Midbrain (tissue), 1 donor: ENCODE data around the gene CCDC9.
"Not testable (repeated sequence)": the region's sequence is repeated elsewhere in the genome, so short reads cannot be mapped to it uniquely, and the experiment has no call there.

Experiments used
- DNase-seq: peaks from one replicate; lab custom pipeline; 2025; lab: John Stamatoyannopoulos, UW

The CCDC9 gene

DNA sequence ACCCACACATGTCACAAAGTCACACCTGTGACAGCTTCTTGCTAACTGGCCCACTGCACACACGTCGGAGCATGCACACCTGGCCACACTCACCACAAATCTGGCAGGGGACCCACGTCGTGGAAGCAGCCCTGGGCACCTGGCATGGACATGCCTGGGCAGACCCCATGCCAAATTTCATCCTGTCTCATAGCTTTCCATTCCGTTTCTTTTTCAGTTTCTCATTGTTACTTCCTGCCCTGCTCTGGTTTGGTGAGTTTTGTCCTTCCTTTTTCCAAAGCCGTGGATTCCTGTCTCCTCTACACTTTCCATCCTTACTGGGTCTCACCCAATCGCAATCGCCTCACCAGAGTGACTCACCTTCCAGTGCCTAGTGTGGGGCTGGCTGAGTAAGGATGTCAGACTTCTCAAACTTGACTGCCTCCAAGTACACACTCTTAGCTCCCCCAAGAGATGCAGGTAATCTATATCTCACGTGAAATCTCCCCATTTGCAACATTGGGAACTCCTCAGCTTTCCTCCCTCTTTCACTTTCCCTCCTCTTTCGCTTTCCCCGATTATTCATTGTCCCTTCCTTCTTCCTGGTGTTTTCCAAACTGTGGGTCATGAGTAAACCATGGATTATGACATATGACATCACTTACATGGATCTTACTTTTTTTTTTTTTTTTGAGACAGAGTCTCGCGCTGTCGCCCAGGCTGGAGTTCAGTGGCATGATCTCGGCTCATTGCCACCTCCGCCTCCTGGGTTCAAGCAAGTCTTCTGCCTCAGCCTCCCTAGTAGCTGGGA, 23.7 kb upstream of the CCDC9 start:
- no peak for DNase-seq

DNA sequence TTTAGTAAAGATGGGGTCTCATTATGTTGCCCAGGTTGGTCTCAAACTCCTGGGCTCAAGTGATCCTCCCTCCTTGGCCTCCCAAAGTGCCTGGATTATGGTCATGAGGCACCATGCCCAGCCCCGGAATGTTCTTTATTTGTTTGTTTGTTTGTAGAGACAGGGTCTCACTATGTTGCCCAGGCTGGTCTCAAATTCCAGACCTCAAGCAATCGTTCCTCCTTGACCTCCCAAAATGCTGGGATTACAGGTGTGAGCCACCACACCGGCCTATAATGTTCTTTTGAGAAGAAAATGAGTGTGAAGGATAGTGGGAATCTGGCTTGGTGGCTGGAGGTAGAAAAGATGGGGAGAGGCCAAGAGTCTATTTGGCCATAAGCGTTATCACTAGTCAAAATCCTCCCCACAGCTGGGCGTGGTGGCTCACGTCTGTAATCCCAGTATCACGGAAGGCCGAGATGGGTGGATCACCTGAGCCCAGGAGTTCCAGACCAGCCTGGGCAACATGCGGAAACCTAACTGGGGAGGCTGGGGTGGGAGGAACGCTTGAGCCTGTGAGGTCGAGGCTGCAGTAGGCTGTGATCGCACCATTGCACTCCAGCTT, 20.2 kb upstream of the CCDC9 start:
- no peak for DNase-seq

DNA sequence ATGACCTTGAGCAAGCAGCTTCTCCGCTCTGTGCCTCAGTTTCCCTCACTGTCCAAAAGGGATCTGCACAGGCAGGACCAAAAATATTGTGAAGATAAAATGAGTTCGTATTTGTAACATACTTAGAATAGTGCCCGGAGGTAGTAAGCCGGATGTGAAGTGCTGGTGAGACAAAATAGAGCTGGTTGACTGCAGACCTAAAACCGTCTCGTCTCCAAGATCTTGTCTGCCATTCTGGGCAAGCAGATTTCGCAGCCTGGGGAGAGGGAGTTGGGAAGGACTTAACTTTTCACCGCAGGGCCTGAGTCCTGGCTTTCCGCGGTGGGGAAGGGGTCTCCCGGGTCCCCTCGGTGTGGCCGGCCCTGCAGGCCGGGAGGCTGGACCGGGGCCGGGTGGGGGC, 17.2 kb upstream of the CCDC9 start:
- DNase-seq: no peak

DNA sequence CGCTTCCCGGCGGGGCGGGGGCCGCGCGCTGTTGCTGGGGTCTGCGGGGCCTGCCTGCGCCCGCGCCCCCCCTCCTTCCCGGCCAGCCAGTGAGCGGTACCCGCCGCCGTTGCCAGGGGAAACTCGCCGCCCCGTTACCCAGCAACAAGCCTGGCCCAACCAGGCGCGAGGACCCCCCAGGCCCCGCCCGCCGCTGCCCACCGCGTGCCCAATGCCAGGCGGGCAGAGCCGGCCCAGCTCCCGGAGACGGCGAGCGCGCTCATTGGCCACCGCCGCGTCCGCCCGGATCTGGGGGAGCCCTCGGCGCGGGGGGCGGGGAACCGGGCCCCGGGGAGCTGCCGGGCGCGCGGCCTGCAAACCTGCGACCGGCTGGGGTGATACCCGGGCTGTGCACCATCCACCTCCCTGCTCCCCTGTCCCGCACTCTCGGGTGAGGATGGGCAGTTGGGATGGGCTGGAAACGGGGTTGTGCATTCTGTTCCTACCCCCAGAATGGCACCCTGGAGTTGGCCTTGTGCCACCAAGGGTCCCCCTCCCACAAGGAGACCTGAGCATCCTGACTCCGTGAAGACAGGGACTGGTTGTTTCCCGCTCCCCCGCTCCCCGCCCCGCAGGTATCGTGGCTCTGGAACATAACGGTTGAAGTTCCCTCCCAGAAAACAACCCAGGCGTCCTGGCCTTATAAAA, 16.6 kb upstream of the CCDC9 start:
- peak; percentile 83 for DNase-seq

DNA sequence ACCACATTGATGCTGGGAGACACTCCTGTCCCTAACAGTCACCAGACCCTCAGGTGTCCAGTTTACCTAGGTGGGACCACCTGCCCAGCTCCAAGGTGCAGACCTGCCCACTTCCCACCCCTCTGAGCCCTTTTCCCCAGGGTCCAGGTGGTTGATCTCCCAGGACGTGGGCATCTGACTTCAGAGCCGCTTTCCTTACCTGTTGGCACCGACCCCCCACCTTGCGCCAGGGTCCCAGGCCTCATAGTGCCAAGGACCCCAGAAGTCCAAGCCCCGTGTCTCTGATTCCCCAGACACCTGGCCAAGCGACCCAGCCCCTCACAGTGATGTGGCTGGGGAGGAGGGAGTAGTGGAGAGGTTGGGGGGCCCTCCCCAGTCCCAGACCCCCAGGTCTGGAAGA, 15.8 kb upstream of the CCDC9 start:
- DNase-seq: no peak

DNA sequence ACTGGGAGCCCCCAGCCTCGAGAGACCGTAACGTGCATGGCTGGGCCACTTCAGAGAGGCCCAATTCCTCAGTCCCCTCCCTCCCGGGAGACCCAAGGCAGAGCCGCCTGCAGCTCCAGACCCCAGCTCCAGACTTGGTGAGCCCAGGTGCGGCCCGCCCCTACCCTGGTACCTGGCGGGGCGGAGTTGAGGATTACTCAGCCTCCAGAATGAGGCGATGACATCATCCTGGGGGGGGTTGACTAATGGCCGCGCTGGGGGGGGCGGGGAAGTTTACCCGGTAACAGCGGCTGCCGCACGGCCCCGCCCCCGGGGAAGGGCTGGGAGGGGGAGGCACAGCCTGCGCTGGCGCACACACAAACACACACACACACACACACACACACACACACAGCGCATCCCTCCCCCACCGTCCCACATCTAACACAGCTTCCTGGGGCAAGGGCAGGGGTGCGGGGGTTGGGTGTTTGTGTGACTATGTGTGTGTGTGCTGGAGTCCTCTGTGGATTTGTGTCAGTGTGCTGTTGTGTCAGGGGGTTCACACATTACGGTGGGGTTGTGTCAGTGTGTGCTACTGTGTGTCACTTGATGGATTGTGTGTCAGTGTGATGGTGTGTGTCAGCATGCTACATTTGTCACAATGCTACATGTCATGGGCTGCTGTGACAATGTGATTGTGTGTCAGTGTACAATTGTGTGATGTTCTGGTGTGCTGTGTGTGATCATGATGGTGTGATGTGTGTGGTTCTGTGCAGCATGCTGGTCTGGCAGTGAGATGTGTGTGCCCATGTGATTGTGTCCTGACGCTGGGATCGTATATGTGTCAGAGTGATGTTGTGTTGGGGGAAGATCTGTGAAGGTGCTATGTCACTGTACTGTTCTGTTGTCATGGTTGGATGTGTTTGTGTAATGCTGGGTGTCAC, 15.1 kb upstream of the CCDC9 start:
- DNase-seq: peak; percentile 55

DNA sequence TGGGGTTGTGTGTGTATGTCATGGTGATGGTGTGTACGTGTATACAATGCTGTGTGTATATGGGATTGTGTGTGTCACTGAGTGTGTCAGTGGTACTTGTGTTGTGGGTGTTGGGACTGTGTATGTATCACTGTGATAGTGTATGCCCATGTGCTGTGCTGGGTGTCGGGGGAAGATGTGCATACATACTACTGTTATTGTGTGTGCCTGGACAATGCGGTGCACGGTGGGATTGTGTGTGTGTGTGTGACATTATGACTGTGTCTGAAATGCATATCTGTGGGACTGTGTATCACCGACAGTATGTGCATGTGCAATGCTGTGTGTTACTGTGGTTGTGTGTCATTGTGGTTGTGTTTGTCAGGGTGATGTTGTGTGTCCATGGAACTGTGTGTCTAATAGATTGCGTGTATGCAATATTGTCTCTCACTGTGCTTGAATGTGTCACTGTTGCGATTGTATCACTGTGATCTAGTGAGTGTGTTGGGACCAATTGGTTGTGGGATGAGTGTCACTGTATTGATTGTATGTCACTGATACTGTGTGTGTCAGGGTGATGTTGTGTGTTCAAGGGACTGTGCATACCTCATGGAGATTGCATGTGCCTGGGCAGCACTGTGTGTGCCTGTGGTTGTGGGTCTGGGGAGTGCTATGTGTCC, 14.3 kb upstream of the CCDC9 start:
- DNase-seq: no peak

DNA sequence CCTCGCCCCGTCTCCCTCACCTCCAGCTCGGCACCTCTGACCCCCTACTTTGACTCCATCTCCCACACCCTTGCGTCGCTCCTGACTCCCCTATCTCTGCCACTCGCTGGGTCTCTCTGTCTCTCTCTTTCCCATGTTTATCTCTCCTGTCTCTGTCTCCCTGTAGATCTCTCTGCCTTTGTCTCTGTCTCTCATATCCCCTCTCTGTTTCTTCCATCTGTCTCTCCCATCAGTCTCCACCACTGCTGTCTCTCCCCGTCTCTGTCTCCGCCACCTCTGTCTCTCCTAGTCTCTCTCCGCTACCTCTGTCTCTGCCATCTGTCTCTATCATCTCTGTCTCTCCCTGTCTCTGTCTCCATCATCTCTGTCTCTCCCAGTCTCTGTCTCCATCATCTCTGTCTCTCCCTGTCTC, 13.0 kb upstream of the CCDC9 start:
- no peak for DNase-seq

DNA sequence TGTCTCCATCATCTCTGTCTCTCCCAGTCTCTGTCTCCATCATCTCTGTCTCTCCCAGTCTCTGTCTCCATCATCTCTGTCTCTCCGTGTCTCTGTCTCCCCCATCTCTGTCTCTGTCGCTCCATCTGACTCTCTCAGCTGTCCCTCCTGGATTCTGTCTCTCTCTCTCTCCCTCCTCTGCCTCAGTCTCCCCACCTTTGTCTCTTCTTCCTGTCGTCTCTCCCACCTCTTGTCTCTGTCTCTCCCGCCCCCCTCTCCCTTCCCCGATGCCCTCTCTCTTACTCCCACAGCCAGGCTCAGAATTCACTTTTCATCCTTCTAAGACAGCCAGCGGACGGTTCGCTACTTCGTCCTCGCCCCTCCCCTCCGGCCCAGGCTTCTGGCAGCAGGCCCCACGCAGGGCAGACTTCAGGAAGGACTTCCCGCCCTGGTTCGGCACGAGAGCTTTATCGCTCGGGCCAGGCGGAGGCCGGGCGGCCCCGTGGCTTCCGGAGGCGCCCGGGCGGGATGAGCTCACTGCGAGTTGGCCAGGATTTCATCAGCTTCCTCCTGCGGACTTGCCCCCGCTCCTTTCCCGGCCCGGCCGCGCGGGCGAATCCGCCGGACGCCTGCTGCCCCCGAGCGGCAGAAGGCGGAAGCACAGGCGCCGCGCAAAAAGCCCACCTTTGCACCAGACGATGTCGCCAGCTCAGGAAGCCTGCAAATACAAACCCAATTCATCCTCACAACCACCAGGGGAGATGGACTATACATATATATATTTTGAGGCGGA, 12.4 kb upstream of the CCDC9 start:
- peak; percentile 79 for DNase-seq

DNA sequence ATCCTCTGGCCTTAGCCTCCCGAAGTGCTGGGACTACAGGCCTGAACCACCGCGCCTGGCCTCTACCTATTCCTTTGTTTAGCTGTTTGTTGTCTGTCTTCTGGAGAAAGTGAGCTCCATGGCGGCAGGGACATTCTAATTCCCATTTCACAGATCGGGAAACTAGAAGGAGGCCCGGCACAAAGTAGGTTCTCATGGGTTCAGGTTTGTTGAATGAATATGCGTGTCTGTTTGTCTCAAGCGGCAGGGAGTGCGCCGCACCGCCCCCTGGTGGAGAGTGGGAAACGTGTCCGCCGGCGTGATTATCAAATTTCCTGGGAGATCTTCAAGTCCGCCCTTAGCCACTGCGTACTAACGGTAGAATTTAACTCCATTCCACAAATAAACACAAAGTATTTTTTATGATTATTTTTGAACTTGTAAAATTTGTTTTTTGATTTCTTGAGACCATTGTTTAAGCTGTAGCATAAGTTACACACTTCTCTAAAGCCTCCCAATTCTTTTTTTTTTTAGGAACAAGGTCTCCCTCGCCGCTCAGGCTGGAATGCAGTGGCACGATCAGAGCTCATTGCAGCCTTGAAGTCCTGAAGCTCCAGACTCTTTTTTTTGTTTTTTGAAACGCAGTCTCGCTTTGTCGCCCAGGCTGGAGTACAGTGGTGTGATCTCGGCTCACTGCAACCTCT, 8.9 kb upstream of the CCDC9 start:
- peak; percentile 58 for DNase-seq

DNA sequence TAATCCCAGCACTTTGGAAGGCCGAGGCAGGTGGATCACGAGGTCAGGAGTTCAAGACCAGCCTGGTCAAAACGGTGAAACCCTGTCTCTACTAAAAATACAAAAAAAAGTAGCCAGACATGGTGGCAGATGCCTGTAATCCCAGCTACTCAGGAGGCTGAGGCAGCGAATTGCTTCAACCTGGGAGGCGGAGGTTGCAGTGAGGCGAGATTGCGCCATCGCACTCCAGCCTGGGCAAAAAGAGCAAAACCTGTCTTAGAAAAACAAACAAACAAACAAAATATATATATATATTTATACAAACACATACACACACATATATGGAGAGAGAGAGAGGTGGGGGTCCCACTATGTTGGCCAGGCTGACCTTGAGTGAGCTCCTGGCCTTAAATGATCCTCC, 3.3 kb upstream of the CCDC9 start:
- DNase-seq: not testable (repeated sequence)

DNA sequence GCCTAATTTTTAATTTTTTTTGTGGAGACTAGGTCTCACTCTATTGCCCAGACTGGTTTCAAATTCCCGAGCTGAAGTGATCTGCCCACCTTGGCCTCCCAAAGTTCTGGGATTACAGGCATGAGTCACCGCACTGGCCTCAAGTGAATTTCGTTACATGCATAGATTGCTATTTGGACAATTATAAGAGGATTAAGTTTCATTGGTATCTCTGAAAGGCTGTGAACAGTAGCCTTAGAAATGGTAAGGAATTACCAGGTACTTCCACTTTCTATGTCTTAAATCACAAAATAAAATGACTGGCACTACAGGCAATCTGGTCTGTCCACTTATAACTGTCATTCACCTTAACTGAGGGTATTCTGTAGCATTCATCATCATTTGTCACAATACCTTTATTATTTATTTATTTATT, 2.9 kb upstream of the CCDC9 start:
- DNase-seq: no peak

DNA sequence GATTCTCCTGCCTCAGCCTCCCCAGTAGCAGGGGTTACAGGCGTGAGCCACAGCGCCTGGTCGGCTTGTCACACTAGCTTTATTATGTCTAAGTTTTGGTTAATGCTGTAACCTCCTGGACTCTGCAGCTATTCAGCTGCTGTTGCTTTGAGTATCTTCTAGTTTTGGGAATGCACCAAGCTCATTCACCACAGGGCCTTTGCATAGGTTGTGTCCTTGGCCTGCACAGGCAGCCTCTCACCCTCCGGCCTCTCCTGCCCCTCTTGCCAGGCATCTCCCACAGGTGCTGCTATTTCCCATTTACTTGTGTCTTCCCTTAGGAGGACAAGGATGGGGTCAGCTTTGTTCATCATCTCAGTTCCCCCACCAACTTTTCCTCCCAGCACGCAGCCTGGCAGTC, 2.4 kb upstream of the CCDC9 start:
- no peak for DNase-seq

DNA sequence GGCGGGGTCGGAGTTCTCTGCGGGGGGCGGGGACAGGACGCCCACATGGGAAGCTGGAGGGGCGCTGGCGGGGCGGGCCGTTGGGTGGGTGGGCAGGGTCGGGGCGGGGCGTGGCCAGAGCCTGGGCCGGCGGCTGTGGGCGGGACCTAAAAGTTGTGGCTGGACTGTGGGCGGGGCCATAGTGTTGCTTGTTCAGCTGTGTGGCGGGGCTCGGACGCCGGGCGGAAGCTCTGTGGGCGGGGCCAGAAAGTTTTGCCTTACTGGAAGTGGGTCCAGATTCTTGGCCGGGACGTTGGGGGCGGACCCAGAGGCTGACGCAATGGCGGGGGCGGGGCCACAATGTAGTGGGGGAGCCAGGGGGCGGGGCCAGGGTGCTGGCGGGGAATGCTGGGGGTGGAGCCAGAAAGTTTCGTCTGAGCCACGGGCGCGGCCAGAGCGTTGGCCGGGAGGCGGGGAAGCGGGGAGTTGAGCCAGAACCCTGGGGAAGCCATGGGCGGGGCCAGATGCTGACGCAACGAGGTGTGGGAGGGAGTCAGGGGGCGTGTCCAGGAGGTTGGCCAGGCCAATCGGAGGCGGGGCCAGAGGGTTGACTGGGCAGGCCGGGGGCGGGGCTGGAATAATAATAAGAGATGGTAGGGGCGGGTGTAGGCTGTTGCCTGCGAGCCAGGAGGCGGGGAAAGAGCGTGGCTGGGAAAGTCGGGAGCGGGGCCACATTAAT, 527 bp downstream of the CCDC9 start:
- peak; percentile 100 for DNase-seq

DNA sequence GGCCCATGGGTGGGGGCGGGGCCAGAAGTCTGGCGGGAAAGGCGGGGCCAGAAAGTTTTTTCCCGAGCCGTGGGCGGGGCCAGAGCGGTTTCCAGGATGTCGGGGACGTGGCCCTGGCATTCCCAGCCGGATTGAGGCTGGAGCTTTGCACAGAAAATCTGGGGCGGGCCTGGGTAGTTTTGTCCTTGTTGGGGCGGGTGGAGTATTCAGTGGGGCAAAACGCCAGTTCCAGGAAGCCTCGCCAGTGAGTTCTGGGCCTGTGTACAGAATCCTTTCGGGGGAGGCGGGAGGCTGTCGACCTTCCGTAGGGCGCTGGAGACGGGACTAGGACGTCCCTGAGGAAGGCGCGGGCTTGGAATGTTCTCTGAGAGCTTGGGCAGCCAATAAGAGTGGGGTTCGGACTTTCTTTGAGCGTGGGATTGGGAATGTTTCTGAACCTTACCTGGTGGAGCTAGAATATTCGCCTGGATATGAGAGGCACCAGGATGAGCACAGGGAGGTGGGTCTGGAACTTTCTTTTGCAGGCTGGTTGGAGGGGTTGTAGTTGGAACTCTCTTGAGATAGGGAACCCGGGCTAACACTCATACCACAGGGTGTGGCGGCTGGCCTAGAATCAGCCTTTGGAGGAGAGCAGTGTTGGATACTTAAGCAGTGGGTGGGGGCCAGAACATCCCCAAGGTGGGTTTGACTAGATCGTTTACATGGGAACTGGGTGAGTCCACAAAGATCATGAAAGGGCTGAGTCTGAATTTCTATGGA, 1.3 kb downstream of the CCDC9 start:
- no peak for DNase-seq

DNA sequence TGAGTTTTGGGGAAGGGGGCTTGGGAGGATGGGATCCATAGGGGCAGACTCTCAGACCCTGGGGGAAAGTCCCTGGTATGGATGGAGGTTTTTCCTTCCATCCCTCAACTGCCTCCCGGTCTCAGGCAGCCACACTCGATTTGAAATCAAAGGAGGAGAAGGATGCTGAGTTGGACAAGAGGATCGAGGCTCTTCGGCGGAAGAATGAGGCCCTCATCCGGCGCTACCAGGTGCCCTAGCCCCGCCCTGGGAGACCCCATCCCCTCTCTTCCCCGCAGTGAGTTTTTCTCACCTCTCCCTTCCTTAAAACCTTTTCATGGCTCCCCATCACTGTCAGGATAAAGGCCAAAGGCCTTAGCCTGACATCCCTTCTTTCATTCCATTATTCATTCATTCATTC, 2.1 kb downstream of the CCDC9 start:
- DNase-seq: no peak

DNA sequence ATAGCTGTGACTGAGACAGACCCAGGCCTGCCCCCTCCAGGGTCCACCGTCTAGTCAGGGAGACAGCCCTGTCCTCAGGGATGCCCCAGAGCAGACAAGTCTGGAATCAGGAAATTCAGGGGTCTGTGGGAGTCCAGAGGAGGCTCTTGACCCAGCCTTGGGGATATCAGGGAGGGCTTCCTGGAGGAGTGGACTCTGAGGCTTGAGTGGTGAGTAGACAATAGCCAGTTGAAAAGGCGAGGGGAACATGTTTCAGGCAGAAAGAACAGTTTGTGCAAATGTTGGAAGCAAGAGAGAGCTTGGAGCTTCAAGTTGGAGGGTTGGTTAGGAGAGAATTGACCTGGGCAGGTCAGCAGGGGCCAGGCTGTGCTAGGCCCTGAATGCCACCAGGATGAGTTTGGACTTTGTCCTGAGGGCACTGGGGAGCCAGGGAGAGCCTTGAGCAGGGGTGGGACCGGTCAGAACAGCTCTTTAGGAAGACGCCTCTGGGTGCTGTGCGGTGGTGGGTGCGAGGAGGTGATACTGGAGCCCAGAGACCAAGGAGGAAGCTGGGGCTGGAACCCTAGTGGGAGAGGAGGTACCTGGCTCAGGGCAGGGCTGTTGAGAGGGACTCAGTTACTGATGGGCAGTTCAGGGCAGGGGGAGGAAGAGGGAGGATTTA, 2.7 kb downstream of the CCDC9 start:
- DNase-seq: no peak

DNA sequence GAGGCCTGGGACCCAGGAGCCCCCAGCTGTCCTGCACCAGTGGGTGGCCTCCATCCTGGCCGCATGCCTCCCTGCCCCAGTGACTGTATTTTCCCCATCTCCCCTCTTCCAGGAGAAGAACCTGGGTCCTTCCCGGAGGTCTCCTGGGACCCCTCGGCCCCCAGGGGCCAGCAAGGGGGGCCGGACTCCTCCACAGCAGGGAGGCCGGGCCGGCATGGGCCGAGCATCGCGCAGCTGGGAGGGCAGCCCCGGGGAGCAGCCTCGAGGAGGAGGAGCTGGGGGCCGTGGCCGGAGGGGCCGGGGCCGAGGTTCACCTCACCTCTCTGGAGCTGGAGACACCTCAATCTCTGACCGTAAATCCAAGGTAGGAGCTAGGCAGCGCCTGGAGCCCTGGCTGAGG, 4.2 kb downstream of the CCDC9 start:
- no peak for DNase-seq
